HG02759 (cell line): ENCODE data around the gene RAD54L2.
A peak's percentile ranks its signal among the peaks of the same experiment; 100 is the strongest.
"Not testable (repeated sequence)": the region's sequence is repeated elsewhere in the genome, so short reads cannot be mapped to it uniquely, and the experiment has no call there.

Source experiments
- ATAC-seq: cut with Tn5 transposase; IDR thresholded peaks from one replicate; pipeline ENCODE4 v1.9.1; 2021; ENCODE audit warnings: mild to moderate bottlenecking, moderate library complexity; ENCODE audit not compliant: unreplicated experiment

Gene RAD54L2

GRCh38 chr3:51538115-51538458, 432 bp upstream of the RAD54L2 start:
- no peak for ATAC-seq

- ATAC-seq = peak; percentile 17
Observed at GRCh38 chr3:51539291-51539941, 897 bp downstream of the RAD54L2 start.

DNA sequence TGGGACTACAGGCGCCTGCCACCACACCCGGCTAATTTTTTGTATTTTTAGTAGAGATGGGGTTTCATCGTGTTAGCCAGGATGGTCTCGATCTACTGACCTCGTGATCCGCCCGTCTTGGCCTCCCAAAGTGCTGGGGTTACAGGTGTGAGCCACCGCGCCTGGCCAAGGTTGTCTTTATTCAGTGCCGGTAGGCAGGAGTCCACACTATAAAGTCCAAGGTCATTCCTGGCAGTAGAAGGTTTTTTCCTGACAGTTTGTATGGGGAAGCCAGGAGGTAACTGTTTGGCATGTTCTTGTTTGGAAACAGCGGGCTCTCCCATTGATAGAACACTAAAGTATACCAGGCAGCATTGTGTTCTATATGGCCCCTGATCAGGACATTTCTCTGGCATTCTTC, 4.1 kb downstream of the RAD54L2 start:
- ATAC-seq = not testable (repeated sequence)

DNA sequence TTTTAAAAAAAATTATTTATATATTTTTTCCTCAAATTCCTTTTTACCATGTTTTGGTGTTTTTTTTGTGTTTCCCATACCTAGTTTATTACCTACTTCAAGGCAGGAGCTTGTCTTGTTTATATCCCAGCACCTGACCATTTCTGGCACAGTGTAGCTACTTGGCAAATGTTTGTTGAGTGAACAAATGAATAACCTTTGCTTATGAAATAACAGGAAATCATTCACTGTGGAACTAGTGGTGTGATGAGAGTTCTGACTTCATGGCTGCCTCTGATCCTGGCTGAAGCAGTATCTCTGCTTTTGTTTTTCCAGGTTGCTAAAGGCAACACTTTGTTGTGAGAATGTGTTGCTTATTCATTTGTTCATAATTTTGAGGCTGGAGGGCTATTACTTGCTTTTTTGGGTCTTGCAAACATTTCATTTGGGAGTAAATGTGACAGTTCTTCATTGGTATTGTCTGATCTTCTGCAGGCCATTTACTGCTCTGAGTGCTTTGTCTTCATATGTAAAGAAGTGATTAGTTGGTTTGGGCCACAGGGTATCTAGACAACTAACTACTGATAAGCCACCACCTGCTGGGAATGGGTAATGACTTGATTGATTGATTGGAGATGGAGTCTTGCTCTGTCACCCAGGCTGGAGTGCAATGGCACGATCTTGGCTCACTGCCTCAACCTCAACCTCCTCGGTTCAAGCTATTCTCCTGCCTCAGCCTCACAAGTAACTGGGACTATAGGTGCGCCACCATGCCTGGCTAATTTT, 5.7 kb downstream of the RAD54L2 start:
- ATAC-seq = no peak

GRCh38 chr3:51547274-51547673, 8.8 kb downstream of the RAD54L2 start:
- ATAC-seq = no peak

GRCh38 chr3:51549311-51549710, 10.8 kb downstream of the RAD54L2 start:
- ATAC-seq = no peak

DNA sequence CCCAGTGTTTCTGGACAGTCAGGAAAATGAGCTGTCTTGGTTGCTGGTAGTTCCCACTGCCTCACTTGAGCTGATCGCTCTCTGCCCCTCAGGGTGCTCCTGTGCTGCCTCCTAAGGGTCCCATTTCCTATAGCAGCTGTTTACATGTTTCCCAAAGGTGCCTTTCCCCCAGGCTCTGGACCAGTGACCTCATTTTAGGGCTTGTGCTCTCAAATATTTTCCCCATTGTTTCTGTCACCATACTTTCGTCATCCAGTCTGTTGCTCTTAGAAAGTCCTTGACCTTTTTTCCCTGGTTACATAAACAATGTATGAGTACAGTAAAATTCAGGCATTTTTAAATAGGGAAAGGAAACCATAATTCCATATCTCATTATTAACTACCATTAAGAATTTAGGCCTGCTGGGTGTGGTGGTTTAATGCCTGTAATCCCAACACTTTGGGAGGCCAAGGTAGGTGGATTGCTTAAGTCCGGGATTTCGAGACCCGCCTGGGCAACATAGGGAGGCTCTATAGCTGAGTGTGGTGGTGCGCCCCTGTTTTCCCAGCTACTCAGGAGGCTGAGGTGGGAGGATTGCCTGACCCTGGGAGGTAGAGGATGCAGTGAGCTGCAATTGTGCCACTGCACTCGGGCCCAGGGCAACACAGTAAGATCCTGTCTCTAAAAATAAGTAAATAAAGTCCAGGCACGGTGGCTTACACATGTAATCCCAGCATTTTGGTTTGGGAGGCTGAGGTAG, 11.7 kb downstream of the RAD54L2 start:
- ATAC-seq = no peak

DNA sequence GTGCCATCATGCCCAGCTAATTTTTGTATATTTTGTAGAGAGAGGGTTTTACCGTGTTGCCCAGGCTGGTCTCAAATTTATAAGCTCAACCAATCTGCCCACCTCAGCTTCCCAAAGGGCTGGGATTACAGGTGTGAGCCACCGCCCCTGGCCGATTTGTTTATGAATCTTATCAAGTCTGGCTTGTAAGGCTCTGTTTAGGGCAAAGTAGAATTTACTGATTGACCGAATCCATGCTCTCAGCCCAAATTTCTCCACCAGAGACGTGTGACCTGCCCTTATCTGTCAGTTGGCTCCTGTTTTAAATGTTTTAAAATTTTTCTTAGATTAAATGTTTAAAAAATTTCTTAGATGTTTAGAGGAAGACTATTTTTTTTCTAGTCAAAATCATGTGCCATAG, 19.5 kb downstream of the RAD54L2 start:
- ATAC-seq = no peak

DNA sequence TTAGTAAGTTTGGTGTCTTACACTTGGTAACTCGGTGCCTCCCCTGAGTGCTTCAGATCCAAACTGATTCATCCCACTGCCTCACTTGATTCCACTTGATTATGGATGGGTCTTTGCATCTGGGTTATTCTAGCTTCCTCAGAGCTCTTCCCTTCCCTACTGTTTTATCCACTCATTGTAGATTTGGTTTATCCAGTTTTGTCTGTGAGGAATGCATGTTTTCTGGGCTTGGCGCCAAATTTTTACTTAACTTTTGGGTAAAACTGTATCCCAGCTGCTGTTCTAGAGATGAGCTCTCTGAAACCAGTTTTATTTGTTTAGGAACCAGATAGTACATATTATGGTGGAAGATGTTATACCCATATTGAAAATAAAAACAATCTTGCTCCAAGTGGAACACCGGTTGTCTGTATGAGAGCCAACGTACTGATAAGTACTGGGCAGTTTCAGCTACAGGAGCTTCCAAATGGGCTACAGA, 20.9 kb downstream of the RAD54L2 start:
- ATAC-seq = no peak

GRCh38 chr3:51559961-51560360, 21.4 kb downstream of the RAD54L2 start:
- ATAC-seq = no peak

GRCh38 chr3:51562403-51562802, 23.9 kb downstream of the RAD54L2 start:
- ATAC-seq = not testable (repeated sequence)

DNA sequence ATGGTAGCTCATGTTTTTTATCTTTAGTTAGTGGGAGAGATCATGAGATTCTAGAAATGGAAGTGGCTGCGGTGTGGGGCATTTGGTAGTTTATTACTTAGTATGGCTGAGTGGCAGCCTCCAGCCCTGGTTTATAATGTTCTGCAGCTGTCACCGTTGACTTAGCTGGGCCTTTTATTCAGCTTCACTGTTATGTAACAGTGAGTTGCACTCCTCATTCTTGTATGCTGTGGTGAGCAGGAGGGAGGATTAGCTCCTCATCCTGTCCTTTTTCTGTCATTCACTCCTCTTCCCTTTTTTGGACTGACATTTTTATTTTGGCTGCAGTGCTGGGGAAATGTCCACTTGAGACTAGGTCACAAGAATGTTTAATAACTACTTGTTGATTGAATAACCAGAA, 29.5 kb downstream of the RAD54L2 start:
- ATAC-seq = no peak

DNA sequence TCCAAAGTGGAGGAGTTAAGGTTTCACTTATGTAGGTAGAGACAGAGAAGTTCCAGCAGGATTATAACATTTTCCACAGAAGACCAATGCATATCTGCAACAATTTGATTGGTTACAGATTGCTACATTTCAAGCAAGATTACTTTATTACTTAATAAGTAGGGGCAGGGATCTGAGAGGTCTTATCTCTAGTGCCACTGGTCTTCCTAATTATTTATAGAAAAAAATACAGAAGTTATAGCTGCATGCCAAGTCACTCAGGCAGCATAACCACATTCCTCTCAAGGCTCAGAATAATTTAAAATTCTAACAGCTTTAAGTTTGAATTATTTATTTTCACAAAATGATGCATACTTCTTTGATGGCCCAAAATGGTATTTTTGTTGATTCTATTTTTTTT, 30.5 kb downstream of the RAD54L2 start:
- ATAC-seq = no peak

- no peak for ATAC-seq
Observed at GRCh38 chr3:51578238-51578637, 39.7 kb downstream of the RAD54L2 start.

DNA sequence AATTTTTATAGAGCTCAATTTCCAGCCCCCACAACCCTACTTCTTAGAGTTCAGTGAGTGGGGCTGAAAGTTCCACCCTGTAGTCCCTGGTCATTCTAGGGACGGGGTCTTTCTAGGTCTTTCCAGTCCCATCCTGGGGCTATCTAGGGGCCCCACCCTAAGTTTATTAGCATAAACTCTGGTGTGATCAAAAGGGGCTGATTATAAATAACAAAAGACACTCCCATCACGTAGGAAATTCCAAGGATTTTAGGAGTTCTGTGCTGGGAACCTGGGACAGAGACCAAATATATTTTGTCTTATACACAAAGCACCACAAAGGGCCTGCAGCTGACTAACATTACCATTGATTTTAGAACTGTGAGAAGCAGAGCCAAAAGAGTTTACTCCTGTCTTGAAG, 41.9 kb downstream of the RAD54L2 start:
- no peak for ATAC-seq

GRCh38 chr3:51581524-51581923, 43.0 kb downstream of the RAD54L2 start:
- no peak for ATAC-seq

DNA sequence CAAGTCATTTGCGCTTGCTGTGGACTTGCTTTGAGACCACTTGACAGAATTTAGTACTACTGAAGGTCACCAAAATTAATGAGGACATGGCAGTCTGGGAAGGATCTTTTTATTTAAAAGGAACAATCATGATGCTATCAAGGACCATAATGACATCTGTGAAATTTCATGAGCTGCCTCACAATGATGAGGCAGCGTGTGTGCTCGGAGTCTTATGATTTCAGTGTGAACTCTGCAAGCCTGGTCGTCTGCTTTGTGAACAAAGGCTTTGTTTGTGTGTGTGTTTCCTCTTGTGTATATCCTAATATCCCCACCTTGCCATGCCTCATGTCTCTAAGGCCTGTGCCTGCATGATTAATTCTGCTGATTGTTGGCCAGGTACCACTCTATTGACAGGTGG, 46.7 kb downstream of the RAD54L2 start:
- no peak for ATAC-seq

- ATAC-seq = no peak
Observed at GRCh38 chr3:51585871-51586270, 47.4 kb downstream of the RAD54L2 start.
